Fibroblast of villous mesenchyme (primary cell): Measurements from ENCODE around the gene CUL4A. TPM values are rescaled to one million over a fixed set of nuclear protein-coding genes. Genes with fewer than 3 reads are reported as not detected.
A peak's percentile ranks its signal among the peaks of the same experiment; 100 is the strongest.

Source experiments
- DNase-seq: peaks from one replicate; pipeline ENCODE4 v3.0.0-alpha.2; 2010; ENCODE audit warnings: low read depth
- H3K4me3 ChIP-seq: 2 replicates; pipeline ENCODE4 v1.5.1; 2011; ENCODE audit warnings: low read depth, mild to moderate bottlenecking, low read length
- total RNA-seq: library from RNA; depleted of rRNA; stranded (reverse); fragments of >200 nt; gene quantifications from 2 replicates; pipeline ENCODE4 v1.2.3, GENCODE V29; 2012
- TF ChIP-seq, protein P1 (sequence below): IDR thresholded peaks from 2 replicates; pipeline ENCODE4 v1.5.1; 2012; ENCODE audit warnings: low read depth, mild to moderate bottlenecking, low read length; ENCODE audit not compliant: insufficient read depth

The CUL4A gene
- total RNA-seq, 1 donor: 132 TPM

DNA sequence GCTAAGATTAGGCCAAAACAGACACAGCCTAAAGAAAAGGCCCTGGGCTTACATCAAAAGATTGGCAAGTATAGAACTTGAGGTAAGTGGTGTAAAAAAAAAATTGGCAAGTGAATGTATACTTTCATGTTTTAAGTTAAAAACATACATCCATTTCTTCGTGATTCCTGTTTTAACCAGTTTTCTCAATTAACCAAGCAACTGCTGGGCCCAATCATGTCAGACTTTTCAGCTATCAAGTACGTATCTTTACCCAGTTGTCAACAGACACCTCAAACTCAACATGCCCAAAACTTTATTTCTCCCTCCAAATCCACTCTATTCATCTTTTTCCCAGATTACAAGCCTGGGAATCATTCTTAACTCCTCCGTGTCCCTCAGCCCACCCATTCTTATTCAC, 2.0 kb upstream of the CUL4A start:
- TF ChIP-seq, protein P1, sequence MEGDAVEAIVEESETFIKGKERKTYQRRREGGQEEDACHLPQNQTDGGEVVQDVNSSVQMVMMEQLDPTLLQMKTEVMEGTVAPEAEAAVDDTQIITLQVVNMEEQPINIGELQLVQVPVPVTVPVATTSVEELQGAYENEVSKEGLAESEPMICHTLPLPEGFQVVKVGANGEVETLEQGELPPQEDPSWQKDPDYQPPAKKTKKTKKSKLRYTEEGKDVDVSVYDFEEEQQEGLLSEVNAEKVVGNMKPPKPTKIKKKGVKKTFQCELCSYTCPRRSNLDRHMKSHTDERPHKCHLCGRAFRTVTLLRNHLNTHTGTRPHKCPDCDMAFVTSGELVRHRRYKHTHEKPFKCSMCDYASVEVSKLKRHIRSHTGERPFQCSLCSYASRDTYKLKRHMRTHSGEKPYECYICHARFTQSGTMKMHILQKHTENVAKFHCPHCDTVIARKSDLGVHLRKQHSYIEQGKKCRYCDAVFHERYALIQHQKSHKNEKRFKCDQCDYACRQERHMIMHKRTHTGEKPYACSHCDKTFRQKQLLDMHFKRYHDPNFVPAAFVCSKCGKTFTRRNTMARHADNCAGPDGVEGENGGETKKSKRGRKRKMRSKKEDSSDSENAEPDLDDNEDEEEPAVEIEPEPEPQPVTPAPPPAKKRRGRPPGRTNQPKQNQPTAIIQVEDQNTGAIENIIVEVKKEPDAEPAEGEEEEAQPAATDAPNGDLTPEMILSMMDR: no peak
- DNase-seq: no peak
- H3K4me3 ChIP-seq: peak overlapping the region; percentile 86

DNA sequence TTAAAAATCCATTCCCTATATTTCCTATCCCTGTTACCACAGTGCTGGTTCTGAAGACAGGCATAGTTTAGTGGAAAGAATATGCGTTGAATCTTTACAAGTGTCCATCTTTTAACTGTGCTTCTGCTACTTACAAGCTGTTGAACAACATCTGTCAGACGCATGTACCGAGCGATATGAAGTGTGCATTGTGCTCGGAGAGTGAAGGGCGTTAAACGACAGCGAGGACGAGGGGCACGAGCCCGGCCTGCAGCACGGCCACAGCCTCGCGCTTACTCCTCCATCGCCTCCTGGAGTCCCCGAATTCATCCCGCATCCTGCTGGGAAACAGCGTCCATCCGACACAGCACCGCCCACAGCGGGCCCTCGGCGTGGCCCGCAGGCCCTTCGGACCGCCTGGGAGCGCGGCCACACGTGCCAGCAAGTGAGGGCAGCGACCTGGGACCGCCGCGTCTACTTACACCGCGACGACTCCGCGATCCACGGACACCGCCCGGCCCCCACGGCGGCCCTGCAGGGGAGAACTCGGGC, 1.5 kb upstream of the CUL4A start:
- DNase-seq: peak; percentile 59

DNA sequence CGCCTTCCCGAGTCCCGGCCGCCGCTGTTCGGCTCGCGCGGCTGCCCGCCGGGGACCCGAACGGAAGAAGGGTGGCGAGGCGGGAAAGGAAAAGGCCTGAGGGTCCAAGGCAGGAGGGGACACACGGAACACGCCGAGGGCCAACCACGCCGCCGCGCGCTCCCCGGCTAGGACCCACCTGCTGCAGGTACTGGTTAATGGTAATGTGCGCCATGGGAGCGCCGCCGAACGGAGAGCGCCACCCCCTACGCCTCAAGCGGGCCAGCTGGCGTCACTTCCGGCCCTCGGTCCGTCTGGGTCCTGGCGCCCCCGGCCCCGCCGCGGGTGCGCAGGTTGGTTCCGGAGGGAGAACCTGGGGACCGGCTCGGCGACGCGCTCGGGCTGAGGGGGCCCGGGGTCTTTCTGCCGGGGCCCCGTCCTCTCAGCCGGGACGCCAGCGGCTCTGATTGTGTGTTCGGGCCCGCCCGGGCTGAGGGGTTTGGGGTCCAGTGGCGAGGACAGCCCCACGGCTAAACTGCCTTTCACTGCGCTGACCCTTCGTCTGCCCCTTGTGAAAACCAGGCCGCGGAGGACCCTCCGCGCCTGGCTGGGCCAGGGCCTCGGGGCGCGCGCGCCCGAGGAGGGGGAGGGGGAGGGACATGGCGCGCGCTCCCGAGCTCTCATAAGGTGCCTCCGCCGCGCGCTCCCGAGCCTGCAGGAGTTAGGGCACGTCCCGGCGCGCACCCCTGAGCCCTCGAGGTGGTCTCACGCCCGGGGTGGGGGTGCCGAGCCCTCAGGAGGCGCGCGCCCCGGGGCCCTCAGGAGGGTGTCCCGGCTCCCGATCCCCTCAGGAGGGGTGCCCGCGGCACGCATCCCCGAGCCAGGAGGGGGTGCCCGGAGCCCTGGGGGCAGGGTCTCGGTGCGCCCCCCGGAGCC, 735 bp upstream of the CUL4A start, which contains the start of gene PCID2:
Gene PCID2 (minus strand): TSS at position 249 of the 915 bp plus-strand sequence. CDS start 35 bp downstream, at position 214.
- DNase-seq: peak; percentile 89
- peak within 1 kb of the TSS; percentile 86 for H3K4me3 ChIP-seq
- TF ChIP-seq, protein P1: no peak

More for the DNA sequence above, 1.5 kb upstream of the CUL4A start:
- H3K4me3 ChIP-seq: peak overlapping the region; percentile 86
- TF ChIP-seq, protein P1: no peak

DNA sequence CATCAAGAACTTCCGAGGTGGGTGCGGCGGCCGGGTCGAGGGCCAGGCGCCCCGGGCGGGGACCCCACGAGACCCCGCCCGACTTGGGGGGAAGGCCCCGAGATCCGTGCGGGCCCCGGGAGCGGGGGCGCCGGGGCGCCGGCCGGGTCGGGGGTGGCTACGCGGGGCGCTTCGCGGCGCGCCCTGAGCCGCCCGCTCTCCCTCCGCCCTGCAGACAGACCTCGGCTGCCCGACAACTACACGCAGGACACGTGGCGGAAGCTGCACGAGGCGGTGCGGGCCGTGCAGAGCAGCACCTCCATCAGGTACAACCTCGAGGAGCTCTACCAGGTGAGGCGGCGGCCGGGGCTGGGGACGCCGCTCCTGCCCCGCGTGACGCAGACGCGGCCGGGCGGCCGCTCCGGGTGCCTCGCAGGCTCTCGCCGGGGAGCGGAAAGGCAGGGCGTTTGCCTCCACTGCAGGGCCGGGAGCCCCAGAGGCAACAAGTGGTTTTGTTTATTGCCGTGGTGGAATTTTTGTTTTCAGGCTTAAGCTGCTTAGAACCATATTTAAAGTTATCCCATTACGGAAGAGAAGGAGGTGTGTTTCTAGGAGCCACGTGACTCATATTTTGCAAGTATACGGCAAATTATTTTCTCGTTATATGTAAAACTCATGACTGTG, 477 bp downstream of the CUL4A start:
- H3K4me3 ChIP-seq: peak overlapping the region; percentile 86
- peak; percentile 70 for DNase-seq
- TF ChIP-seq, protein P1: no peak

DNA sequence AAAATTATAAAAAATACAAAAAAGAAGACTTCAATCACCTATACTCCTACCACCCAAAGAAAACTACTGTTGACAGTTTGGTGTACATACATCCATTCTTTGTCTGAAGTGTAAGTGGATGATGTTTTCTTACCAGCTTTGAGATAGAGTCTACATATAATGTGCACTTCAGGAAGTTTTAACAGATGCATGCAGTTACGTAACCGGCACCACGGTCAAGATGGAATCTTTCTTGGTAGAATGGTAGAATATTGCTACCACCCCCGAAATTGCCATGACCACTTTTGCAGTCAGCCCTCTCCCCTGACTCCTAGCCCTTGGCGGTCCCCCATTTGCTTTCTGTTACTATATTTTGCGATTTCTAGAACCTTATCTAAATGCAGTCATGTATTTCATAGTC, 1.4 kb downstream of the CUL4A start:
- peak overlapping the region; percentile 39 for H3K4me3 ChIP-seq
- no peak for DNase-seq
- TF ChIP-seq, protein P1: no peak

DNA sequence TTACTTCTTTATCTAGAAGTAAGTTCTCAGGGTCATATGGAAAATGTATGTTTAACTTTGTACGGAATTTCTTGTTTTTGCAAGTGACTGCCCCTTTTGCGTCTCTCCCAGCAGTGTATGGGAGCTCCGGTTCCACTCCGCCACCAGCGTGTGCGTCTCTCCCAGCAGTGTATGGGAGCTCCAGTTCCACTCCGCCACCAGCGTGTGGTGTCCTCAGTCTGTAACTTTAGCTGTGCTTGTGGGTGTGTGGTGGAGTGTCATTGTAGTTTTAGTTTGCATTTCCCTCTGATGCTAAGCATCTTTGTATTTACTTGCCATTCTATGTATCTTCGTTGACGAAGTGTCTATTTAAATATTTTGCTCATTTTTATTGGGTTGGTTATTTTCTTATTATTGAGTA, 2.4 kb downstream of the CUL4A start:
- H3K4me3 ChIP-seq: no peak overlapping the region
- DNase-seq: no peak
- TF ChIP-seq, protein P1: no peak
